Upper lobe of left lung (tissue), 6 donors: ENCODE measurements around the gene RIMBP2. TPM values are rescaled to one million over a fixed set of nuclear protein-coding genes. Genes with fewer than 3 reads are reported as not detected.

Experiments used
- ATAC-seq, 2 donors: fragments of 200-7000 bp; cut with Tn5 transposase; one replicate each; pipeline ENCODE4 v1.9.1; 2022; ENCODE audit warnings: mild to moderate bottlenecking in 2 of 2, moderate library complexity in 2 of 2; ENCODE audit not compliant: low FRiP score in 2 of 2
- DNase-seq, 2 donors: peaks; one replicate each; pipeline ENCODE4 v3.0.0-alpha.2; 2019 to 2020
- H3K27ac ChIP-seq, 4 donors: fragments of 200-600 bp; sonication (generic); one replicate each; pipeline ENCODE4 v1.5.1; 2016 to 2019
- H3K27me3 ChIP-seq, 4 donors: fragments of 200-600 bp; sonication (generic); one replicate each; pipeline ENCODE4 v1.5.1; 2017 to 2019
- H3K36me3 ChIP-seq, 4 donors: fragments of 200-600 bp; sonication (generic); one replicate each; pipeline ENCODE4 v1.5.1; 2016 to 2019
- H3K4me1 ChIP-seq, 4 donors: fragments of 200-600 bp; sonication (generic); one replicate each; pipeline ENCODE4 v1.5.1; 2018 to 2019
- H3K4me3 ChIP-seq, 4 donors: fragments of 200-600 bp; sonication (generic); one replicate each; pipeline ENCODE4 v1.5.1; 2017 to 2019; ENCODE audit warnings: mild to moderate bottlenecking in 2 of 4, moderate library complexity in 1 of 4
- H3K9me3 ChIP-seq, 4 donors: fragments of 200-600 bp; sonication (generic); one replicate each; pipeline ENCODE4 v1.5.1; 2018 to 2019
- EP300 ChIP-seq, 4 donors: sonication (generic); formaldehyde crosslinking; IDR thresholded peaks; one replicate each; pipeline ENCODE4 v1.5.1; 2017; ENCODE audit warnings: antibody characterized with exemption in 4 of 4, control low read depth in 2 of 4
- POLR2A ChIP-seq, 4 donors: fragments of 450-650 bp; IDR thresholded peaks; one replicate each; pipeline ENCODE4 v1.5.1; 2016 to 2017; ENCODE audit warnings: antibody characterized with exemption in 4 of 4, mild to moderate bottlenecking in 2 of 4
- POLR2AphosphoS5 ChIP-seq, 2 donors: sonication (generic); formaldehyde crosslinking; IDR thresholded peaks; one replicate each; pipeline ENCODE4 v1.5.1; 2017; ENCODE audit warnings: antibody characterized with exemption in 2 of 2
- WGBS, 2 donors: methylation state at CpG; one replicate each; pipeline ENCODE4 v1.1.5; 2017 to 2018; 5-methylcytosine and 5-hydroxymethylcytosine counted together
- total RNA-seq, 6 donors: library from RNA; depleted of rRNA in 4 of 6; stranded (reverse); fragments of >200 nt in 4 of 6; gene quantifications; one replicate each; pipeline versions ENCODE4 v1.1.0 to v1.2.1, GENCODE V29; 2016 to 2021
- TF ChIP-seq, protein P1 (sequence below), 6 experiments: fragments of 450-650 bp in 4 of 6; fragments of 200-600 bp in 2 of 6; sonication (generic) in 2 of 6; IDR thresholded peaks; one replicate each; pipeline ENCODE4 v1.5.1; 2016 to 2019; ENCODE audit warnings: antibody characterized with exemption in 6 of 6
- donor health status: DM: no; HTN: no; CAD: no; lungs with moderate emphysema.
- donor health status: DM: no; HTN: yes; CAD: no; lungs with severe emphysema.

Gene RIMBP2
- total RNA-seq = 1 to 10 TPM in 2 of 6 donors, under 1 TPM in 3, not detected in 1; 0.23 to 3.9 (median 0.44) TPM

DNA sequence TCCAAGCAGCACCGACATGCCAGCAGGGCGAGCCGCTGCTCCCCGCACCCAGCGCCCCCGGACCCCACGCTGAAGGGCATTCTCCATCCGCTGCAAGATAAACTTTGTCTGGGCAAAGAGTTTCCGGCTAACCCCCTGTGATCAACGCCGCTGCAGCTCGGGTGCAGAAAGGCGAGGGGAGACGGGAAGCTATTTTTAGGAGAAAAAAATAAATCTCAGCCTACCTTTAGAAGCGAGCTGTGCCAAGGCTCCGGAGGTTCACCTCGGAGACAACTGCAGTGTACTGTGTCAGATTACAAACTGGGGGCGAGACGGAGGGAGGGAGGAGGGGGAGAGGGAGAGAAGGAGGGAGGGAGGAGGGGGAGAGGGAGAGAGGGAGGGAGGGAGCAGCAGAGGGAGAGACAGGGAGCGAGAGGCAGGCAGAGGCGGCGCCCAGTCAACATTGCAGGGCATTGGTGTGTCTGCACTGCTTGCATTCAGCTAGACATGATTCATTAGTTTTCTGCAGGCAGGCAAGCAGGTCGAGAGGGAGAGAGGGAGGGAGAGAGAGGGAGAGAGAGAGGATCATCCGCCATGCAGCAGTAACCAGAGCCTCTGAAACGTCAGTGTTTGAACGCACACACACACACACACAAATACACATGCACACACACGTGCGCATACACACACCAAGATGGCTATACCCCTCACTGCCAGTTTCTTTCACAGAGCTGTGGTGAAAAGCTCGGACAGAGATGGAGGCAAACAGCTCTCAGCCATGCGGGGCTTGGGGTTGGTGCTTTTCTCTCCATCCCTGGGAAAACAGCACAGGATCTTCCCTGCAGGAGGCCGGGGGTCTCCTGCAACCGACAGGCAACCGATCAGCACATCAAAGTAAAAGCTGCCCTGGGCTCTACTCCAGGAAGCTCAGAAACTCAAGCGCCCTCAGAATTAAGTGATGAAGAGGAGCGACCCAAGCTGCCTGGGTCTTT is at the start of gene RIMBP2:
TSS of gene RIMBP2 (minus strand) at position 302 of the 971 bp plus-strand sequence. CDS start 237,286 bp downstream, outside the sequence.
- Histone ChIP-seq H3K4me3 (peak within 1 kb of the TSS in 2 of 4 donors; percentile 15 to 29), H3K4me1 (peaks cover 6 to 25% (median 17%) of the 10 kb centered on the region in 4 donors), H3K27ac (no peak within 1 kb of the TSS), H3K27me3 (peaks cover 0 to 25% (median 11%) of the 10 kb centered on the region in 4 donors), H3K9me3 (peaks cover 0 to 5% (median 5%) of the 10 kb centered on the region in 4 donors), H3K36me3 (no peaks in the 10 kb centered on the region)
- 2% methylated on average over 29 to 35 of the region's 35 CpGs for WGBS, 2 donors
- DNase-seq (no peak), ATAC-seq (no peak)
- TF ChIP-seq EP300 (IDR thresholded peaks at IDR 0.05) (no peak), POLR2AphosphoS5 (IDR thresholded peaks at IDR 0.05) (no peak), POLR2A (IDR thresholded peaks at IDR 0.05) (no peak)
- TF ChIP-seq, protein P1, sequence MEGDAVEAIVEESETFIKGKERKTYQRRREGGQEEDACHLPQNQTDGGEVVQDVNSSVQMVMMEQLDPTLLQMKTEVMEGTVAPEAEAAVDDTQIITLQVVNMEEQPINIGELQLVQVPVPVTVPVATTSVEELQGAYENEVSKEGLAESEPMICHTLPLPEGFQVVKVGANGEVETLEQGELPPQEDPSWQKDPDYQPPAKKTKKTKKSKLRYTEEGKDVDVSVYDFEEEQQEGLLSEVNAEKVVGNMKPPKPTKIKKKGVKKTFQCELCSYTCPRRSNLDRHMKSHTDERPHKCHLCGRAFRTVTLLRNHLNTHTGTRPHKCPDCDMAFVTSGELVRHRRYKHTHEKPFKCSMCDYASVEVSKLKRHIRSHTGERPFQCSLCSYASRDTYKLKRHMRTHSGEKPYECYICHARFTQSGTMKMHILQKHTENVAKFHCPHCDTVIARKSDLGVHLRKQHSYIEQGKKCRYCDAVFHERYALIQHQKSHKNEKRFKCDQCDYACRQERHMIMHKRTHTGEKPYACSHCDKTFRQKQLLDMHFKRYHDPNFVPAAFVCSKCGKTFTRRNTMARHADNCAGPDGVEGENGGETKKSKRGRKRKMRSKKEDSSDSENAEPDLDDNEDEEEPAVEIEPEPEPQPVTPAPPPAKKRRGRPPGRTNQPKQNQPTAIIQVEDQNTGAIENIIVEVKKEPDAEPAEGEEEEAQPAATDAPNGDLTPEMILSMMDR (IDR thresholded peaks at IDR 0.05) = no peak

- no peak overlapping the region for H3K4me3 ChIP-seq
- ATAC-seq (no peak), DNase-seq (no peak)
- H3K27ac ChIP-seq = no peak overlapping the region
- no peak for TF ChIP-seq EP300 (IDR thresholded peaks at IDR 0.05)
- TF ChIP-seq, protein P1 (IDR thresholded peaks at IDR 0.05) = no peak
- no peaks in the 10 kb centered on the region for H3K36me3 ChIP-seq
- 89 to 91% methylated on average over 8 of the region's 8 CpGs for WGBS, 2 donors
- no peaks in the 10 kb centered on the region for H3K9me3 ChIP-seq
- peaks cover 0 to 4% (median 1%) of the 10 kb centered on the region in 4 donors for H3K27me3 ChIP-seq
- peaks cover 0 to 4% (median 0%) of the 10 kb centered on the region in 4 donors for H3K4me1 ChIP-seq
Observed at GRCh38 chr12:130765186-130765659, 49.1 kb upstream of the RIMBP2 start.

- H3K36me3 ChIP-seq = no peaks in the 10 kb centered on the region
- H3K4me1 ChIP-seq = peaks cover 0 to 4% (median 0%) of the 10 kb centered on the region in 4 donors
- H3K9me3 ChIP-seq = no peaks in the 10 kb centered on the region
- TF ChIP-seq POLR2A (IDR thresholded peaks at IDR 0.05) = no peak
- TF ChIP-seq, protein P1 (IDR thresholded peaks at IDR 0.05) = no peak
- no peak for TF ChIP-seq EP300 (IDR thresholded peaks at IDR 0.05)
- TF ChIP-seq POLR2AphosphoS5 (IDR thresholded peaks at IDR 0.05) = no peak
- ATAC-seq (no peak), DNase-seq (no peak)
- peaks cover 0 to 4% (median 2%) of the 10 kb centered on the region in 4 donors for H3K27me3 ChIP-seq
- 84 to 96% methylated on average over 14 of the region's 14 CpGs for WGBS, 2 donors
- no peak overlapping the region for H3K27ac ChIP-seq
- no peak overlapping the region for H3K4me3 ChIP-seq
Observed at GRCh38 chr12:130764475-130765185, 48.5 kb upstream of the RIMBP2 start.

DNA sequence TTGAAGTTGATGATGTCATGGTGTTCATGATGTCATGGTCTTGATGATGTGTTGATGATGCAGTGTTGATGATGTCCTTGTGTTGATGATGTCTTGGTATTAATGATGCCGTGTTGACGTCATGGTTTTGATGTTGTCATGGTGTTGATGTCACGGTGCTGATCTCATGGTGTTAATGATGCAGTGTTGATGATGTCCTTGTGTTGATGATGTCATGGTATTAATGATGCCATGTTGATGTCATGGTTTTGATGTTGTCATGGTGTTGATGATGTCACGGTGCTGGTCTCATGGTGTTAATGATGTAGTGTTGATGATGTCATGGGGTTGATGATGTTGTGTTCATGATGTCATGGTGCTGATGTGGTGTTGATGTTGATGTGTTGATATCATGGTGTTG is 48.0 kb upstream of the RIMBP2 start:
- H3K27me3 ChIP-seq = peaks cover 0 to 4% (median 2%) of the 10 kb centered on the region in 4 donors

More for the DNA sequence above, 48.0 kb upstream of the RIMBP2 start:
- peaks cover 0 to 4% (median 0%) of the 10 kb centered on the region in 4 donors for H3K4me1 ChIP-seq
- no peaks in the 10 kb centered on the region for H3K36me3 ChIP-seq
- WGBS, 2 donors = 90 to 98% methylated on average over 4 of the region's 4 CpGs
- H3K9me3 ChIP-seq = no peaks in the 10 kb centered on the region
- no peak overlapping the region for H3K27ac ChIP-seq
- no peak for ATAC-seq
- no peak for DNase-seq
- TF ChIP-seq POLR2A (IDR thresholded peaks at IDR 0.05) (no peak), EP300 (IDR thresholded peaks at IDR 0.05) (no peak), POLR2AphosphoS5 (IDR thresholded peaks at IDR 0.05) (no peak)
- TF ChIP-seq, protein P1 (IDR thresholded peaks at IDR 0.05) = no peak
- no peak overlapping the region for H3K4me3 ChIP-seq
